ENCODE results near the gene REXO1.

GRCh38 chr19:1809678-1810077, 38.6 kb downstream of the REXO1 start:
- TF ChIP-seq CTCF (IDR thresholded peaks at IDR 0.05) (no peak), EZH2 (IDR thresholded peaks at IDR 0.05; ENCODE audit: borderline replicate concordance, insufficient read depth, low read depth, low read length, poor library complexity, severe bottlenecking) (no peak)
